Caco-2 (cell line): ENCODE results near the gene TENM3. TPM values are rescaled to one million over a fixed set of nuclear protein-coding genes. Genes with fewer than 3 reads are reported as not detected.

Experiments used
- BruUV-seq: library from RNA; stranded (reverse); fragments of 400-500 nt; replicated peaks from 2 replicates; lab custom pipeline; 2021; lab: Mats Ljungman, UMichigan
- CTCF ChIA-PET: fragments of 300-600 bp; sonication (Branson Sonifier 250); formaldehyde crosslinking; loops from one replicate; lab custom pipeline; 2022; ENCODE audit warnings: antibody characterized with exemption; lab: Charles Lee
- POLR2A ChIA-PET: fragments of 300-600 bp; sonication (Branson Sonifier 250); formaldehyde crosslinking; loops from one replicate; lab custom pipeline; 2022; ENCODE audit warnings: antibody characterized with exemption; lab: Charles Lee
- DNase-seq, 2 experiments: peaks; one replicate each; pipeline versions ENCODE4 v3.0.0 to v3.0.0-alpha.2; 2020 to 2022
- H3K27me3 ChIP-seq: replicated peaks from 2 replicates; pipeline ENCODE4 v1.6.0; 2011; ENCODE audit warnings: low read length; ENCODE audit not compliant: control insufficient read depth, insufficient read depth
- H3K36me3 ChIP-seq: 2 replicates; pipeline ENCODE4 v1.5.1; 2011; ENCODE audit warnings: low read length; ENCODE audit not compliant: control insufficient read depth, insufficient read depth
- H3K4me1 ChIP-seq: fragments of 250-450 bp; sonication (Bioruptor Pico); 2 replicates; pipeline ENCODE4 v1.5.1; 2020; ENCODE audit warnings: mild to moderate bottlenecking
- H3K4me3 ChIP-seq: 2 replicates; pipeline ENCODE4 v1.5.1; 2011; ENCODE audit warnings: low read depth, mild to moderate bottlenecking, control low read depth, low read length
- H3K9me3 ChIP-seq: fragments of 250-450 bp; sonication (Bioruptor Pico); 2 replicates; pipeline ENCODE4 v1.5.1; 2020; ENCODE audit warnings: mild to moderate bottlenecking, moderate library complexity
- H3K27ac Mint-ChIP-seq: one replicate; pipeline ENCODE4 v1.8.0; 2022; ENCODE audit warnings: mixed read lengths; ENCODE audit not compliant: unreplicated experiment
- H3K27me3 Mint-ChIP-seq: one replicate; pipeline ENCODE4 v1.8.0; 2022; ENCODE audit warnings: mixed read lengths; ENCODE audit not compliant: insufficient read depth, unreplicated experiment
- H3K36me3 Mint-ChIP-seq: one replicate; pipeline ENCODE4 v1.8.0; 2022; ENCODE audit warnings: mild to moderate bottlenecking, mixed read lengths; ENCODE audit not compliant: insufficient read depth, unreplicated experiment
- H3K4me1 Mint-ChIP-seq: one replicate; pipeline ENCODE4 v1.8.0; 2022; ENCODE audit warnings: low read depth, mixed read lengths; ENCODE audit not compliant: unreplicated experiment
- H3K4me3 Mint-ChIP-seq: one replicate; pipeline ENCODE4 v1.8.0; 2022; ENCODE audit warnings: mild to moderate bottlenecking, moderate library complexity, mixed read lengths; ENCODE audit not compliant: unreplicated experiment
- H3K9me3 Mint-ChIP-seq: one replicate; pipeline ENCODE4 v1.8.0; 2022; ENCODE audit warnings: mixed read lengths; ENCODE audit not compliant: unreplicated experiment
- CTCF ChIP-seq, 2 experiments: fragments of 200-600 bp in 1 of 2; IDR thresholded peaks; 1 replicate in 1 of 2; 2 replicates in 1 of 2; pipeline versions ENCODE4 v1.5.1 to v1.8.0; 2011 to 2022; ENCODE audit warnings: antibody characterized with exemption in 1 of 2, control low read depth in 1 of 2, inconsistent platforms in 1 of 2, low read depth in 1 of 2, low read length in 1 of 2, mild to moderate bottlenecking in 1 of 2, moderate library complexity in 1 of 2; ENCODE audit not compliant: insufficient read depth in 1 of 2, severe bottlenecking in 1 of 2, unreplicated experiment in 1 of 2
- intact Hi-C: fragments of 100-400 bp; cut with micrococcal nuclease; formaldehyde crosslinking; loops from one replicate; pipeline ENCODE4 v1.10.0; 2022; ENCODE audit not compliant: unreplicated experiment
- total RNA-seq: library from RNA; stranded (reverse); gene quantifications from 2 replicates; pipeline ENCODE4 v1.2.3, GENCODE V29; 2022

TENM3 gene
- total RNA-seq, 1 experiment from 2014 or later: 94.7 TPM

DNA sequence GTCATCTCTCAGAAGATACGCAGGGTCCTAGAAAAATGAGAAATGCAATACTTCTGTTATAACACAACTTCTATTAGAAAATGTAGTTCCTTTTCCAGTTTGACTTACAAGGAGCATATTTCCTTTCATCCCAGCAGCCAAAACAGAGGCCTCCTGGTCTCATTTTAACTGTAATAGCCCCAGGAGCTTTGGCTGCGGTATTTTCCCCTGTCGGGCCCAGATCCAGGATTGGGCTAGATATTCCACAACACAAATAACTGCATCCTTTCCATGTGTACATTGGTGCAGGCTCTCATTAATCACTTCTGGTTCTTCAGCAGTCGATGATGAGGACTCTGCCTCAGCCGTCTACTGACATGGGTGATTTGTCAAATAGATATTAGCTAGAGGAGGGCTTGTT is 166.1 kb downstream of the TENM3 start:
- TF ChIP-seq CTCF (IDR thresholded peaks at IDR 0.05; ENCODE audit: insufficient read depth in 1 of 2, low read depth in 1 of 2, low read length in 1 of 2, severe bottlenecking in 1 of 2, unreplicated experiment in 1 of 2): no peak

GRCh38 chr4:182411391-182411790 is 168.2 kb downstream of the TENM3 start:
- H3K9me3 Mint-ChIP-seq: peaks cover 19% of the 10 kb centered on the region
- no peak overlapping the region for H3K4me3 Mint-ChIP-seq
- no peak for TF ChIP-seq CTCF (IDR thresholded peaks at IDR 0.05; ENCODE audit: insufficient read depth in 1 of 2, low read depth in 1 of 2, low read length in 1 of 2, severe bottlenecking in 1 of 2, unreplicated experiment in 1 of 2)
- H3K36me3 Mint-ChIP-seq: peaks cover 41% of the 10 kb centered on the region
- no peak overlapping the region for H3K4me3 ChIP-seq
- H3K4me1 ChIP-seq: no peaks in the 10 kb centered on the region
- no peak for DNase-seq
- CTCF ChIA-PET: no interaction called here
- H3K4me1 Mint-ChIP-seq: no peaks in the 10 kb centered on the region
- no peak overlapping the region for H3K27ac Mint-ChIP-seq
- no peaks in the 10 kb centered on the region for H3K36me3 ChIP-seq
- BruUV-seq: no TSS peak
- no peaks in the 10 kb centered on the region for H3K27me3 ChIP-seq
- H3K9me3 ChIP-seq: peaks cover 14% of the 10 kb centered on the region
- no peaks in the 10 kb centered on the region for H3K27me3 Mint-ChIP-seq
- POLR2A ChIA-PET: no interaction called here
- intact Hi-C loops: no loop called here

More for the DNA sequence above, 166.1 kb downstream of the TENM3 start:
- Mint-ChIP-seq H3K27ac (no peak overlapping the region), H3K27me3 (no peaks in the 10 kb centered on the region), H3K36me3 (peaks cover 51% of the 10 kb centered on the region), H3K4me3 (no peak overlapping the region), H3K4me1 (no peaks in the 10 kb centered on the region), H3K9me3 (peaks cover 19% of the 10 kb centered on the region)
- H3K9me3 ChIP-seq: peaks cover 14% of the 10 kb centered on the region
- intact Hi-C loops: no loop called here
- no TSS peak for BruUV-seq
- H3K4me1 ChIP-seq: no peaks in the 10 kb centered on the region
- POLR2A ChIA-PET: no interaction called here
- H3K4me3 ChIP-seq: no peak overlapping the region
- H3K36me3 ChIP-seq: no peaks in the 10 kb centered on the region
- no peak for DNase-seq
- no peaks in the 10 kb centered on the region for H3K27me3 ChIP-seq
- CTCF ChIA-PET: no interaction called here

- ChIA-PET CTCF (no interaction called here), POLR2A (no interaction called here)
- Mint-ChIP-seq H3K27ac (no peak overlapping the region), H3K4me3 (no peak overlapping the region), H3K27me3 (no peaks in the 10 kb centered on the region), H3K9me3 (peaks cover 19% of the 10 kb centered on the region), H3K36me3 (peaks cover 43% of the 10 kb centered on the region), H3K4me1 (no peaks in the 10 kb centered on the region)
- TF ChIP-seq CTCF (IDR thresholded peaks at IDR 0.05; ENCODE audit: insufficient read depth in 1 of 2, low read depth in 1 of 2, low read length in 1 of 2, severe bottlenecking in 1 of 2, unreplicated experiment in 1 of 2): no peak
- DNase-seq: no peak
- H3K27me3 ChIP-seq: no peaks in the 10 kb centered on the region
- peaks cover 14% of the 10 kb centered on the region for H3K9me3 ChIP-seq
- H3K4me1 ChIP-seq: no peaks in the 10 kb centered on the region
- no TSS peak for BruUV-seq
- H3K36me3 ChIP-seq: no peaks in the 10 kb centered on the region
- H3K4me3 ChIP-seq: no peak overlapping the region
- intact Hi-C loops: no loop called here
Observed at GRCh38 chr4:182413550-182413949, 170.3 kb downstream of the TENM3 start.
